ENCODE measurements around the gene DCTN4. TPM values are rescaled to one million over a fixed set of nuclear protein-coding genes. Genes with fewer than 3 reads are reported as not detected.

Gene DCTN4
- total and polyA plus RNA-seq, 2 of the 8 experiments (the other 6 are each of a cell fraction or from before 2014, with no cell fraction given) = 20.5 to 42.7 TPM

GRCh38 chr5:150794927-150795326 is 36.1 kb upstream of the DCTN4 start (continued):
- TF ChIP-seq CHD7 (IDR thresholded peaks at IDR 0.05; ENCODE audit: insufficient replicate concordance, low read length) (no peak), NRF1 (IDR thresholded peaks at IDR 0.05; ENCODE audit: low read depth, low read length) (no peak), RXRA (IDR thresholded peaks at IDR 0.05; ENCODE audit: insufficient read depth, low read depth, low read length) (no peak), TCF12 (IDR thresholded peaks at IDR 0.05; ENCODE audit: low read depth, low read length) (no peak), SIRT6 (IDR thresholded peaks at IDR 0.05; ENCODE audit: low read length) (no peak), CHD1 (IDR thresholded peaks at IDR 0.05; ENCODE audit: low read depth, low read length) (no peak), RBBP5 (IDR thresholded peaks at IDR 0.05; ENCODE audit: borderline replicate concordance, low read depth, low read length) (no peak), ATF3 (IDR thresholded peaks at IDR 0.05; ENCODE audit: insufficient read depth, low read depth, low read length) (no peak), EP300 (IDR thresholded peaks at IDR 0.05; ENCODE audit: borderline replicate concordance in 1 of 2, low read depth in 2 of 2, low read length in 2 of 2) (no peak)

All from H1 (cell line).